PC-9 (cell line): ENCODE data around the gene PLEKHG4B.

Source experiments
- EZH2 ChIP-seq: fragments of 200-600 bp; sonication (generic); IDR thresholded peaks from 2 replicates; pipeline ENCODE4 v1.8.0; 2017; ENCODE audit warnings: antibody characterized with exemption, low read depth
- TF ChIP-seq, protein P1 (sequence below): fragments of 200-600 bp; sonication (generic); conservative IDR thresholded peaks from 2 replicates; pipeline ENCODE4 v1.6.1; 2017; ENCODE audit warnings: mixed run types, antibody characterized with exemption, mild to moderate bottlenecking, moderate library complexity

DNA sequence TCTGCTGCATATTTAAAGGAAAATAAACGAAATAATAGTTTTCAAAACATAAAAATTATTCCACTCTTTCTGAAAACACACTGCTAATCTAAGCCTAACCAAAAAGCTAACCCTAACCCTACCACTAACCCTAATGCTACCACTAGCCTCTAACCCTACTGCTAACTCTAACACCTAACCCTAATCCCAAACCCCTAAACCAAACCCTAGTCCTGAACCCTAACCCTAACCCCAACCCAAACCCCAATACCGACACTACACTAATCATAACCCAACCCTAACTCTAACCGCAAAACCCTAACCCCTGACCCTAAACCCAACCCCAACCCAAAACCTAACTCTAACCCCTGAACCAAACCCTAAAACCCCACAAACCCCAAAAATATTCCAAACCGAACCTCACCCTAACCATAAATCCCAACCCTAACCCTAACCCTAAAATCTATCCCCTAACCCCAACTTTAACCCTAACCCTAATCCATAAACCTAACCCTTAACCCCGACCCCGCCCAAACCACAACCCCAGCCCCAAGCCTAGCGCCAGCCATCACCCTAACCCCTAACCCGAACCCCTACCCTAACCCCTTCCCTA lies 41.9 kb upstream of the PLEKHG4B start:
- TF ChIP-seq, protein P1, sequence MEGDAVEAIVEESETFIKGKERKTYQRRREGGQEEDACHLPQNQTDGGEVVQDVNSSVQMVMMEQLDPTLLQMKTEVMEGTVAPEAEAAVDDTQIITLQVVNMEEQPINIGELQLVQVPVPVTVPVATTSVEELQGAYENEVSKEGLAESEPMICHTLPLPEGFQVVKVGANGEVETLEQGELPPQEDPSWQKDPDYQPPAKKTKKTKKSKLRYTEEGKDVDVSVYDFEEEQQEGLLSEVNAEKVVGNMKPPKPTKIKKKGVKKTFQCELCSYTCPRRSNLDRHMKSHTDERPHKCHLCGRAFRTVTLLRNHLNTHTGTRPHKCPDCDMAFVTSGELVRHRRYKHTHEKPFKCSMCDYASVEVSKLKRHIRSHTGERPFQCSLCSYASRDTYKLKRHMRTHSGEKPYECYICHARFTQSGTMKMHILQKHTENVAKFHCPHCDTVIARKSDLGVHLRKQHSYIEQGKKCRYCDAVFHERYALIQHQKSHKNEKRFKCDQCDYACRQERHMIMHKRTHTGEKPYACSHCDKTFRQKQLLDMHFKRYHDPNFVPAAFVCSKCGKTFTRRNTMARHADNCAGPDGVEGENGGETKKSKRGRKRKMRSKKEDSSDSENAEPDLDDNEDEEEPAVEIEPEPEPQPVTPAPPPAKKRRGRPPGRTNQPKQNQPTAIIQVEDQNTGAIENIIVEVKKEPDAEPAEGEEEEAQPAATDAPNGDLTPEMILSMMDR: no peak
- TF ChIP-seq EZH2: no peak
